Loucy (cell line): ENCODE results near the gene FOXR1.
A peak's percentile ranks its signal among the peaks of the same experiment; 100 is the strongest.

Experiments used
- H2AFZ ChIP-seq: fragments of 200-600 bp; sonication (generic); 2 replicates; pipeline ENCODE4 v1.6.0; 2016; ENCODE audit warnings: antibody characterized with exemption, mild to moderate bottlenecking, low read length, moderate library complexity
- H3F3A ChIP-seq: fragments of 200-600 bp; 2 replicates; pipeline ENCODE4 v1.6.0; 2016; ENCODE audit warnings: antibody characterized with exemption, low read depth, mild to moderate bottlenecking
- H3K27me3 ChIP-seq: fragments of 200-600 bp; sonication (generic); 2 replicates; pipeline ENCODE4 v1.6.1; 2014; ENCODE audit warnings: low read length, mild to moderate bottlenecking; ENCODE audit not compliant: insufficient read depth, poor library complexity, severe bottlenecking
- H3K36me3 ChIP-seq: fragments of 200-600 bp; sonication (generic); 2 replicates; pipeline ENCODE4 v1.6.1; 2016; ENCODE audit warnings: low read length; ENCODE audit not compliant: insufficient read depth
- H3K4me1 ChIP-seq: fragments of 200-600 bp; sonication (generic); 2 replicates; pipeline ENCODE4 v1.5.1; 2014; ENCODE audit warnings: low read length, mild to moderate bottlenecking; ENCODE audit not compliant: insufficient read depth, poor library complexity, severe bottlenecking
- H3K4me2 ChIP-seq: fragments of 200-600 bp; sonication (generic); 2 replicates; pipeline ENCODE4 v1.6.0; 2014; ENCODE audit warnings: antibody characterized with exemption, low read length, low read depth, mild to moderate bottlenecking; ENCODE audit not compliant: poor library complexity, severe bottlenecking
- H3K4me3 ChIP-seq: fragments of 200-600 bp; sonication (generic); 2 replicates; pipeline ENCODE4 v1.5.1; 2014; ENCODE audit warnings: low read length, mild to moderate bottlenecking, mixed read lengths; ENCODE audit not compliant: poor library complexity, severe bottlenecking
- H3K79me2 ChIP-seq: fragments of 200-600 bp; sonication (generic); 2 replicates; pipeline ENCODE4 v1.6.1; 2014; ENCODE audit warnings: low read length; ENCODE audit not compliant: insufficient read depth
- H3K9ac ChIP-seq: fragments of 200-600 bp; sonication (generic); 2 replicates; pipeline ENCODE4 v1.6.0; 2014; ENCODE audit warnings: mild to moderate bottlenecking, low read depth, low read length, moderate library complexity; ENCODE audit not compliant: poor library complexity, severe bottlenecking
- H3K9me2 ChIP-seq: fragments of 200-600 bp; sonication (generic); replicated peaks from 2 replicates; pipeline ENCODE4 v1.6.1; 2016; ENCODE audit warnings: low read depth, low read length, mixed read lengths
- H3K9me3 ChIP-seq: fragments of 200-600 bp; sonication (generic); 2 replicates; pipeline ENCODE4 v1.6.1; 2014; ENCODE audit warnings: mild to moderate bottlenecking, antibody characterized with exemption, low read length, low read depth; ENCODE audit not compliant: insufficient read depth
- H4K20me1 ChIP-seq: fragments of 200-600 bp; sonication (generic); 2 replicates; pipeline ENCODE4 v1.6.0; 2014; ENCODE audit warnings: antibody characterized with exemption, low read length, mild to moderate bottlenecking; ENCODE audit not compliant: insufficient read depth, poor library complexity, severe bottlenecking
- EZH2phosphoT487 ChIP-seq: fragments of 200-600 bp; IDR thresholded peaks from 2 replicates; pipeline ENCODE4 v1.6.1; 2018; ENCODE audit warnings: antibody characterized with exemption, mild to moderate bottlenecking, moderate library complexity, borderline replicate concordance
- TF ChIP-seq, protein P1 (sequence below): fragments of 200-600 bp; sonication (generic); conservative IDR thresholded peaks from 2 replicates; pipeline ENCODE4 v1.5.1; 2014; ENCODE audit warnings: mild to moderate bottlenecking, antibody characterized with exemption, low read length

Gene FOXR1

DNA sequence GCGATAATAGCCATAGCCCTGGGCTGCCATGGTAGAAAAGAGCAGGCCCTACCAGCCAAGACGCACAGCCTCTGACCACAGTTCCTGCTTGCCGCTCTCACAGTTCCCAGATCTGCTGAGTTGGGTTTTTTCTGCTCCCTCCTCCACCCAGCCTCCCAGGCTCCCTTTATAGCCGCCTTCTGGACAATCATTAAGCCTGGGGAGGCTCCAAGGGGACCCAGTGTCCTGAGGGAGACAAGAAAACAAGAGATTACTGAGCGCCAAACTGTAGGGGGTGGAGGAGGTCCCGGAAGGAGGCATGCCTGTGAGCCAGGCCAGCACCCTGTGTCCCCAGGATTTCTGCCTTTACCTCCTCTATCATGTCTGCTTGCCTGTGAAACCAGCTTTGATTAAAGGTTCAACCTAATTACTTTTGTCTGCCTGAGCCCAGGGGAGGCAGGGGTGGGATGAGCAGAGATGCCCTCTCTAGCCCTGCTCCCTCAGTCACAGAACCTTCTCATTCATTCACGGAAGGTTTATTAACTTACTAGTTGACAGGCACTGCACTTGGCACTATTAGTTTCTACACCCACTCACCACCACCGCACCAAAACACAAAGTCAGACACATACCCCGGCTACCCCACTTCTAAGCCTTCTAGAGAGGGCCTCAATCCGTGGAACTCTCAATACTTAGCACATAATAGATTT is 57.9 kb downstream of the FOXR1 start:
- no peaks in the 10 kb centered on the region for H3K9me2 ChIP-seq
- no peak overlapping the region for H2AFZ ChIP-seq
- peaks cover 28% of the 10 kb centered on the region for H3K79me2 ChIP-seq
- TF ChIP-seq, protein P1, sequence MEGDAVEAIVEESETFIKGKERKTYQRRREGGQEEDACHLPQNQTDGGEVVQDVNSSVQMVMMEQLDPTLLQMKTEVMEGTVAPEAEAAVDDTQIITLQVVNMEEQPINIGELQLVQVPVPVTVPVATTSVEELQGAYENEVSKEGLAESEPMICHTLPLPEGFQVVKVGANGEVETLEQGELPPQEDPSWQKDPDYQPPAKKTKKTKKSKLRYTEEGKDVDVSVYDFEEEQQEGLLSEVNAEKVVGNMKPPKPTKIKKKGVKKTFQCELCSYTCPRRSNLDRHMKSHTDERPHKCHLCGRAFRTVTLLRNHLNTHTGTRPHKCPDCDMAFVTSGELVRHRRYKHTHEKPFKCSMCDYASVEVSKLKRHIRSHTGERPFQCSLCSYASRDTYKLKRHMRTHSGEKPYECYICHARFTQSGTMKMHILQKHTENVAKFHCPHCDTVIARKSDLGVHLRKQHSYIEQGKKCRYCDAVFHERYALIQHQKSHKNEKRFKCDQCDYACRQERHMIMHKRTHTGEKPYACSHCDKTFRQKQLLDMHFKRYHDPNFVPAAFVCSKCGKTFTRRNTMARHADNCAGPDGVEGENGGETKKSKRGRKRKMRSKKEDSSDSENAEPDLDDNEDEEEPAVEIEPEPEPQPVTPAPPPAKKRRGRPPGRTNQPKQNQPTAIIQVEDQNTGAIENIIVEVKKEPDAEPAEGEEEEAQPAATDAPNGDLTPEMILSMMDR: no peak
- TF ChIP-seq EZH2phosphoT487: no peak
- peaks cover 22% of the 10 kb centered on the region for H3K4me1 ChIP-seq
- peak overlapping the region; percentile 89 for H3K9ac ChIP-seq
- H3K9me3 ChIP-seq: no peaks in the 10 kb centered on the region
- peak overlapping the region; percentile 85 for H3K4me2 ChIP-seq
- peak overlapping the region; percentile 93 for H3K4me3 ChIP-seq
- peaks cover 6% of the 10 kb centered on the region; the same call in 1 of the 2 replicates for H3K36me3 ChIP-seq
- H3F3A ChIP-seq: no peaks in the 10 kb centered on the region
- no peaks in the 10 kb centered on the region for H4K20me1 ChIP-seq
- no peaks in the 10 kb centered on the region for H3K27me3 ChIP-seq

DNA sequence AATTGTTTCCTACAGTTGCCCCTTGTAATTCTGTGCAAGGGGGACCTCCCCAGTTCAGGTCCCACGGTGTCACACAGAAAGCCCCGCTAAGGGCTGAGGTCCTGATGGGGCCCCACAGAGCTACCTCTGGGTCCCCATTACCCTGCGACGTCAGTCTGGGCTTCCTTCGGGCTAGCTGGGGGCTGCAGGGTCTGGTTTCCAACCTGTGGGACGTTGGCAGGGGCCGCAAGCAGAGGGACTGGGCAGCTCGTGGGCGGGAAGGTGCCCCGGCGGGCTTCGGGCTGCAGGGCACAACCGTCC is 58.4 kb downstream of the FOXR1 start:
- Histone ChIP-seq H3K9ac (peak overlapping the region; percentile 89), H4K20me1 (no peaks in the 10 kb centered on the region), H3K4me1 (peaks cover 22% of the 10 kb centered on the region), H3K4me3 (peak overlapping the region; percentile 93), H3K4me2 (peak overlapping the region; percentile 85), H3K9me3 (no peaks in the 10 kb centered on the region), H2AFZ (peak overlapping the region; percentile 100), H3K36me3 (peaks cover 5% of the 10 kb centered on the region; the same call in 1 of the 2 replicates), H3K79me2 (peaks cover 28% of the 10 kb centered on the region), H3K9me2 (no peaks in the 10 kb centered on the region), H3F3A (no peaks in the 10 kb centered on the region), H3K27me3 (no peaks in the 10 kb centered on the region)
- TF ChIP-seq EZH2phosphoT487: no peak
- TF ChIP-seq, protein P1: no peak

DNA sequence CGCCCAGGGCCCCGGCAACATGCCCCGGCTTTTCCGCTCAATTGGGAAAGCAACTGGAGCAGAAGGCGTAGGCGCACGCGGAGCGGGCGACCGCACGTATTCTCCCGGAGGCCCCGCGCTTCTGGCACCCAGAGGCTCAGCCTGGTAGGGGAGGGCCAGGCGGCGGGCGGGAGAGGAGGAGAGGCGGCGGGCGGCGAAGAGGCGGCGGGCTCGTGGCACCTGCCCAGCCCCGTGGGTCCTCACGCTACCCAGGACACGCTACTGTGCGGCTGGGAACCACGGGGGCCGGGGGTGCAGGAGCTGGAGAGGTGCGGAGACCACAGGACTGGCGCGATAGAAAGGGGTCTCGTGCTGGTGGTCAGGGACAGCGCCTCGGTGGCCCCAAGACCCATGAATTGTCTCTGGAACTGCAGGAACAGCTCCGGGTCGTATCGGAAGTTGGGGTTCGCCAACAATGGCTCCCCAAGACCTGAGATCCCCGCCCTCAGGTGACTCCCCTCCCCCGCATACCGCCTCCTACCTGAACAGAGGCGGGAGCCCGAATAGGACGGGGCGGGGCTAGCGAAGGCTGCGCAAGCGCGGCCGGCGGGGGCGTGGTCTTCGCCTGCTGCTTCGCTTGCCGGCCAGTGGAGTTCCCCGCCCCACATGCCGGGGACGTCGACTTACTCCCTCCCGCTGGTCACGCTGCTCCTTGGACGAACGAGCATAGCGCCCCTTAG is 58.9 kb downstream of the FOXR1 start, which contains the start of gene SLC37A4:
Gene SLC37A4, minus strand, starts transcription at position 549 of the 719 bp plus-strand sequence.
- Histone ChIP-seq H3K9me3 (no peaks in the 10 kb centered on the region), H4K20me1 (no peaks in the 10 kb centered on the region), H3K36me3 (peaks cover under 1% of the 10 kb centered on the region; the same call in 1 of the 2 replicates), H3K9ac (peak within 1 kb of the TSS; percentile 89), H3K4me3 (peak within 1 kb of the TSS; percentile 93), H3K27me3 (no peaks in the 10 kb centered on the region), H2AFZ (peak within 1 kb of the TSS; percentile 100), H3K4me2 (peak within 1 kb of the TSS; percentile 85), H3F3A (no peaks in the 10 kb centered on the region), H3K9me2 (no peaks in the 10 kb centered on the region), H3K79me2 (peaks cover 28% of the 10 kb centered on the region), H3K4me1 (peaks cover 22% of the 10 kb centered on the region)
- no peak for TF ChIP-seq EZH2phosphoT487
- TF ChIP-seq, protein P1: no peak
